GM19035 (cell line): ENCODE measurements around the gene ZNF566.

Experiments
- ATAC-seq: cut with Tn5 transposase; IDR thresholded peaks from one replicate; pipeline ENCODE4 v1.9.1; 2021; ENCODE audit not compliant: unreplicated experiment

The ZNF566 gene

GRCh38 chr19:36449059-36449670, 40.2 kb downstream of the ZNF566 start:
- no peak for ATAC-seq

GRCh38 chr19:36441339-36441738, 48.0 kb downstream of the ZNF566 start:
- ATAC-seq: no peak

- no peak for ATAC-seq
Measured at GRCh38 chr19:36436531-36436930, 52.8 kb downstream of the ZNF566 start.

- no peak for ATAC-seq
Measured at GRCh38 chr19:36423925-36424324, 65.4 kb downstream of the ZNF566 start.

GRCh38 chr19:36421749-36422481, 67.4 kb downstream of the ZNF566 start:
- ATAC-seq: no peak

GRCh38 chr19:36420961-36421748, 68.2 kb downstream of the ZNF566 start:
- ATAC-seq: no peak

- ATAC-seq: peak; percentile 88
Measured at GRCh38 chr19:36418287-36419001, 70.9 kb downstream of the ZNF566 start, which contains the start of gene ZFP82. Gene ZFP82 (minus strand): TSS chr19:36418644. CDS start chr19:36409789, 8,855 bp downstream.

- no peak for ATAC-seq
Measured at GRCh38 chr19:36417752-36418286, 71.5 kb downstream of the ZNF566 start.

GRCh38 chr19:36409841-36410240, 79.5 kb downstream of the ZNF566 start:
- no peak for ATAC-seq

- ATAC-seq: no peak
Measured at GRCh38 chr19:36408101-36408500, 81.3 kb downstream of the ZNF566 start.

- no peak for ATAC-seq
Measured at GRCh38 chr19:36404498-36404897, 84.9 kb downstream of the ZNF566 start.

- no peak for ATAC-seq
Measured at GRCh38 chr19:36401475-36401874, 87.9 kb downstream of the ZNF566 start.

- ATAC-seq: no peak
Measured at GRCh38 chr19:36398571-36398970, 90.8 kb downstream of the ZNF566 start.
